ENCODE results near the gene RARA. TPM values are rescaled to one million over a fixed set of nuclear protein-coding genes. Genes with fewer than 3 reads are reported as not detected.
A peak's percentile ranks its signal among the peaks of the same experiment; 100 is the strongest.
"Not testable (repeated sequence)": the region's sequence is repeated elsewhere in the genome, so short reads cannot be mapped to it uniquely, and the experiment has no call there.

RARA gene
- total RNA-seq, 1 donor from 2014 or later = 35.1 TPM

DNA sequence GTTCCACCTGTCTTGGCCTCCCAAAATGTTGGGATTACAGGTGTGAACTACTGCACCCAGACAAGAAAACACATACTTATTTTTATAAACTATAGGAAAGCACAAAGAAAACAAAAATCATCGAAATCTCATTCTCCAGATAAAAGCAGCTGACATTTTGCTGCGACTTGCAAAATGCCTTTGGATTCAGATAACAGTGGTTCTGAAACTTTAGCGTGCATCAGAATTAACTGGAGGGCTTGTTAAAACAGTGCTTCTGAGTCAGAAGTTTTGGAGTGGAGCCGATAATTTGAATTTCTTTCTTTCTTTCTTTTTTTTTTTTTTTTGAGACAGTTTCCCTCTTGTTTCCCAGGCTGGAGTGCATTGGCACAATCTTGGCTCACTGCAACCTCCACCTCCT is 73.3 kb downstream of the RARA start:
- intact Hi-C loops (cut with micrococcal nuclease) = no loop called here
- no peak overlapping the region for H3K4me3 Mint-ChIP-seq (ENCODE audit: low read depth)
- no peaks in the 10 kb centered on the region for H3K4me1 Mint-ChIP-seq (ENCODE audit: low read depth)
- peaks cover 13% of the 10 kb centered on the region for H3K36me3 Mint-ChIP-seq (ENCODE audit: low read depth)
- H3K27me3 Mint-ChIP-seq (ENCODE audit: low read depth) = no peaks in the 10 kb centered on the region
- no peak overlapping the region for H3K27ac Mint-ChIP-seq
- DNase-seq (ENCODE audit: low spot score) = no peak
- H3K9me3 Mint-ChIP-seq = no peaks in the 10 kb centered on the region

DNA sequence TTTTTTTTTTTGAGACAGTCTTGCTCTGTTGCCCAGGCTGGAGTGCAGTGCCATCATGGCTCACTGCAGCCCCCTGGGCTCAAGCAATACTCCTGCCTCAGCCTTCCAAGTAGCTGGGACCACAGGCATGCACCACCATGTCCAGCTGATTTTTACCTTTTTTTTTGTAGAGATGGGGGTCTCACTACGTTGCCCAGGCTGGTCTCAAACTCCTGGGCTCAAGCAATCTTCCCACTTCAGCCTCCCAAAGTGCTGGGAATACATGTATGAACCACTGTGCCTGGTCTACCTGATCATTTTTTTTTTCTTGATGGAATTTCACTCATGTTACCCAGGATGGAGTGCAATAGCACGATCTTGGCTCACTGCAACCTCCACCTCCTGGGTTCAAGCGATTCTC is 77.6 kb downstream of the RARA start:
- H3K27ac Mint-ChIP-seq; H3K4me3 Mint-ChIP-seq (ENCODE audit: low read depth); H3K9me3 Mint-ChIP-seq; H3K4me1 Mint-ChIP-seq (ENCODE audit: low read depth); intact Hi-C loops (cut with micrococcal nuclease); DNase-seq (ENCODE audit: low spot score); H3K27me3 Mint-ChIP-seq (ENCODE audit: low read depth): not testable (repeated sequence)
- H3K36me3 Mint-ChIP-seq (ENCODE audit: low read depth) = peaks cover 49% of the 10 kb centered on the region

DNA sequence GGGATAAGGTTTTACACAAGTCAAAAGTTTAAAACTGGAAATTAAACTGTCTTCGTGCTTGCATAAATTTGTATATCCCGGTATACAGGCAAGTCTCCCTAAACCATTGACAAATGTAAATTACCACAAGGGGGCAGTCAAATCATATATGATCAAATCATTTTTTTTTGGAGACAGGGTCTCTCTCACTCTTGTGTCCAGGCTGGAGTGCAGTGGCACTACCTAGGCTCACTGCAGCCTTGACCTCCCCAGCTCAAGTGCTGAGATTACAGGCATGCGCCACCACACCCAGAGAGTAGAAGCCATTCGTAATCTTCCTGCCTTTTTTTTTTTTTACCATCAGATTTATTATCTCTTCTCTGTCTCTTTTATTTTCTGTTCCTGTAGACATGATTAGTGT is 90.2 kb downstream of the RARA start:
- no peaks in the 10 kb centered on the region for H3K9me3 Mint-ChIP-seq
- no peak overlapping the region for H3K4me3 Mint-ChIP-seq (ENCODE audit: low read depth)
- intact Hi-C loops (cut with micrococcal nuclease) = loop anchor here (1.0 to 2.0 kb wide), 2 partner anchors 78 to 134 kb away; no protein-coding TSS in a partner anchor
- H3K36me3 Mint-ChIP-seq (ENCODE audit: low read depth) = peaks cover 75% of the 10 kb centered on the region
- no peaks in the 10 kb centered on the region for H3K27me3 Mint-ChIP-seq (ENCODE audit: low read depth)
- no peak for DNase-seq (ENCODE audit: low spot score)
- H3K27ac Mint-ChIP-seq = peak overlapping the region; percentile 60
- peaks cover 26% of the 10 kb centered on the region for H3K4me1 Mint-ChIP-seq (ENCODE audit: low read depth)

DNA sequence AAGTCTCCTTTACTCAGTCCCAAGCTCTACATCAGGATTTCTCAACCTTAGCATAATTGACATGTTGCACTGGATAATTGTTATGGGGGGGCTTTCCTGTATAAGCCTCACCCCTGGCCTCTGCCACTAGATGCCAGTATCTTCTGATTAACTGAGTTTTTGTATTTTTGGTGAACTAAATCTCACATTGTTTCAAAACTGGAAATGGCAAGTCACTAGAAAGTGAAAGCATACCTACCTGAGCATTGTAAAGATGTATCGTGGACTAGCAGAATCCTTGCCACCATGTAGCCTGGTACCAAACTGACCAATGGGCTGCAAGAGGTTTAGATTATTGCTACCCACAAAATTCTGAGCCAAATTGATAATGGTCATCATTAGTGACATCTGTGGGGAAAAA is 93.7 kb downstream of the RARA start:
- peaks cover 26% of the 10 kb centered on the region for H3K4me1 Mint-ChIP-seq (ENCODE audit: low read depth)
- H3K27me3 Mint-ChIP-seq (ENCODE audit: low read depth) = no peaks in the 10 kb centered on the region
- peaks cover 84% of the 10 kb centered on the region for H3K36me3 Mint-ChIP-seq (ENCODE audit: low read depth)
- no peak overlapping the region for H3K4me3 Mint-ChIP-seq (ENCODE audit: low read depth)
- no peak for DNase-seq (ENCODE audit: low spot score)
- H3K27ac Mint-ChIP-seq = peak overlapping the region; percentile 50
- no peaks in the 10 kb centered on the region for H3K9me3 Mint-ChIP-seq
- intact Hi-C loops (cut with micrococcal nuclease) = loop anchor here (5.0 kb wide), 2 partner anchors 40 kb away; partner anchors contain the start of genes GJD3 and IGFBP4

DNA sequence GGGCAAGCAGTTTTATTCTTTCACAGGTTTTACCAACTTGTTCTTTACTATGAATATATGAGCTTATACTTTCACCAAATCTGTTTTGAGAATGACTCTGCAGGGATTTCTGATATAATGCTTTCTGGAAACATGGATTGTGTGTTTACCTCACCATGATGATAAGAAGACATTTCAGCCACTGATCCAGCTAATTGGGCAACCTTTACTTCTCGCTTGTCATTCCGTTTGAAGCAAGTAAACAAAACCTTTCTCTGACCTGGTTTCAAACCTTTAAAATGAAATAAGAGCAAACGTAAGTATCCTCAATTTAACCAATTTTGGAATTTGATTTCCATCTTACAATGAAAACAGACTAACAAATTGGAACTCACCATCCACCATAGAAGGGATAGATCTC is 95.0 kb downstream of the RARA start:
- Mint-ChIP-seq H3K4me3 (ENCODE audit: low read depth) (no peak overlapping the region), H3K36me3 (ENCODE audit: low read depth) (peaks cover 77% of the 10 kb centered on the region), H3K4me1 (ENCODE audit: low read depth) (peaks cover 26% of the 10 kb centered on the region), H3K27ac (peak overlapping the region; percentile 39), H3K27me3 (ENCODE audit: low read depth) (no peaks in the 10 kb centered on the region), H3K9me3 (no peaks in the 10 kb centered on the region)
- intact Hi-C loops (cut with micrococcal nuclease) = loop anchor here (5.0 kb wide), 2 partner anchors 38 to 42 kb away; partner anchors contain the start of genes GJD3 and IGFBP4
- DNase-seq (ENCODE audit: low spot score) = no peak

Other genes starting within 250 kb of the RARA start
- gene THRA, start 246.2 kb upstream of the RARA start, total RNA-seq = 4.9 and 5.6 TPM in 2 replicates
- 6.6 and 6.8 TPM in 2 replicates for gene NR1D1, start 208.6 kb upstream of the RARA start, total RNA-seq
- gene MSL1, start 187.2 kb upstream of the RARA start, total RNA-seq = 87.6 and 95.8 TPM in 2 replicates
- 118 and 120 TPM in 2 replicates for gene CASC3, start 168.6 kb upstream of the RARA start, total RNA-seq
- 11.6 and 12.3 TPM in 2 replicates for gene RAPGEFL1, start 131.7 kb upstream of the RARA start, total RNA-seq
- 26.9 and 27.2 TPM in 2 replicates for gene WIPF2, start 89.9 kb upstream of the RARA start, total RNA-seq
- gene CDC6, start 21.3 kb upstream of the RARA start, total RNA-seq = 126 and 133 TPM in 2 replicates
- gene GJD3, start 55.6 kb downstream of the RARA start, total RNA-seq = 0.48 TPM in 1 of 2 replicates, not detected in the other
- 193 and 199 TPM in 2 replicates for gene TOP2A, start 108.7 kb downstream of the RARA start, total RNA-seq
- gene IGFBP4, start 134.3 kb downstream of the RARA start, total RNA-seq = 54.6 and 59.3 TPM in 2 replicates
- 8.7 and 9.0 TPM in 2 replicates for gene TNS4, start 192.4 kb downstream of the RARA start, total RNA-seq